HG03439 (cell line): Measurements from ENCODE around the gene PRCP.

Experiments
- ATAC-seq: cut with Tn5 transposase; IDR thresholded peaks from one replicate; pipeline ENCODE4 v1.9.1; 2021; ENCODE audit warnings: mild to moderate bottlenecking, moderate library complexity; ENCODE audit not compliant: unreplicated experiment

The PRCP gene

DNA sequence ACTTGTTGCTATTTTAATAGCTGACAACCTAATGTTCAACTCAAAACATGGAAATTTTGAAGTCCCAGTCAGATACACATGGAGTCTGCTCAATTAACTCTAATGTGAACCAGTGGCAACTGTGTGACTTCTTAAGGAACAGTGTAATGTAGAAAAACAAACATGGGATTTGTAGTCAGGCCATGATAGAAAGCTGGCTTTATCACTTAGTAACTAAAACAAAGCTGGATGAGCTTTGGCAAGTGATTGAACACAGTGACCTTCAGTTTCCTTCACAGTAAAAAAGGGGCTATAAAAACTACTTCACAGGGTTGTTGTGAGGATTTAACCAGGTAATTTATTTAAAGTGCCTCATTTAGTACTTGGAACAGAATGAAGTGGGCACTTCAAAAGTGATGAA is 62.6 kb downstream of the PRCP start:
- ATAC-seq, result no peak

DNA sequence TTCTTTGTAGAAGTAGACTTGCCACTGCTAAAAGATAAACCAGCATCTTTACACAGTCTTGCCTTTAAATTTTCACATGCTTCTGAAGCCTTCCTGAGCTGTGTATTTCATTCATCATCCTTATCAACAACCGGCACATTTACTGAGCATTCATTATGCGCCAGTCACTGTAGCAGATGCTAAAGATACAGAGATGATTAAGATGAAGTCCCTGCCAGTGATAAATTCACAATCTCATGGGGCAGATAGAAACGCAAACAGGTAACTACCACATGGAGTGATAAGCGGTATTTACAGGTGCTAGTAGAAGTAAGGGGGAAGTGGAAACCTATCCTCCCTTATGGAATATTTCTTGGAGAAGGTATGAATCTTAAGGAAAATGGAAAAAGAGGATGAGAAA is 67.2 kb downstream of the PRCP start:
- no peak for ATAC-seq

DNA sequence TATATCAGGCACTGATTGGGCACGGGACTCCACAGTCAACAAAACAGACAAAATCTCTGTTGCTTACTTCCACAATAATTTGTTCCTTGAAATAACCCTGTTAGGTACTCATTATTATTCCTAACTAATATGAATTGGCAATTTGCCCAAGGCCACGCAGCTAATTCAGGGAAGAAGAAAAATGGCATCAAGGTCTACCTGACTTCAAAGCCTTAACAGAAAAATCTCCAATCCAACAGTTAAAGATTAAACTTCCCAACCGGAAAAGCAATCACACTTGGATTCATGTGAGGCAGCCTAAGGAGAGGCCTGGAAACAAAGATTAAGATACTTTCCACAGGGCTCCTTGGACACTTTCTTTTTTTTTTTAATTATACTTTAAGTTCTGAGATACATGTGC is 68.9 kb downstream of the PRCP start:
- no peak for ATAC-seq

- no peak for ATAC-seq
These were observed 69.5 kb downstream of the PRCP start for GRCh38 chr11:82830746-82831145.

- no peak for ATAC-seq
These were observed 71.1 kb downstream of the PRCP start for GRCh38 chr11:82829101-82829500.

DNA sequence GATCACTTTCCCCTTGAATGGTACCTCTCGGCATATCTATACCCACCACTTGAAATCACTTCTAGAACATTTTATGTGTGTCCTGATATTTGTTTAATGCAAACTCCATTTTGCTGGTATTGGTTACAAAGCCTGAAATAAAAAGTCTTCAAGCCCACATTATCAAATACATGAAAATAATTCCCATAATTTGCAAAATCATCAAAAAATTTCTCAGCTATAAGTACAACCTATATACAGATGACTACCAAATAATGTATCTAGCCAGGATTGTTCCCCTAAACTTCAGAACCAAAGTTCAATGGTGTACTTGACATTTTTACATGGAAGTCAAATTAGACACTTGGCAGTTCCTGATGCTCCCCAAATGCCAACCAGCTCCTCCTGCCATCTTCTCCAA is 71.8 kb downstream of the PRCP start:
- ATAC-seq, result no peak

DNA sequence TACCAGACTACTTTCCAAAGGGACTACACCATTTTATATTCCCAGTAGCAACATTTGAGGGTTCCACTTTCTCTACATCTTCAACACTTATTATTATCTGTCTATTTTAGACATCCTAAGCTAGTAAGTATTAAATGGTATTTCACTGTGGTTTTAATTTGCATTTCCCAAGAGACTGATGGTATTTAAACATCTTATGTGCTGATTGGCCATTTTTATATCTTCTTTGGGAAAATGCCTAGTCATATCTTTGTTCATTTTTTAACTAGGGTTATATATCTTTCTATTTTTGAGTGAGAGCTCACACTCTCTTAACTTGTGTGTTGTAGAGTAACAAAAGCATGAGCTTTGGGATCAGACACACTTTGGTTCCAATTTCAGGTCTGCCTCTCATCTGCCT is 73.7 kb downstream of the PRCP start:
- no peak for ATAC-seq

GRCh38 chr11:82823647-82824619 is 76.3 kb downstream of the PRCP start:
- ATAC-seq, result no peak

- no peak for ATAC-seq
These were observed 81.7 kb downstream of the PRCP start for GRCh38 chr11:82818409-82819043.

DNA sequence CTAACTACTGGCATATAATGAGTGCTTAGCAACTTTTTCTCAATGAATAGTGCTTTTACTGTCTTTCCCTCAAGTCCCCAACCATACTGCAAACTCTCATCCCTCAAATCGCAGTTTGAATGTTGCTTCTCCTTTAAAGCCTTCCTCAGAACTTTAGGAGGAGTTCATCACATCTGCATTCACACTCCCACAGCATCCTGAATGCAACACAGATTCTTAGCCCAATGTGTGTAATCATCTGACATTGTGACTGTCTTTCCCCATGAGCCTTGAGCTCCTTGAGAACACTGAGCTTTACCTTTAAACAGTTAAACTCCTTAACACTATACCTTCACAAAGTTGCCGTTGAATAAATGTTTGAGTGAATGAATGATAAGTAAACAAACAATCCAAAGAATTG is 84.8 kb downstream of the PRCP start:
- no peak for ATAC-seq

GRCh38 chr11:82814379-82814778 is 85.9 kb downstream of the PRCP start:
- no peak for ATAC-seq

DNA sequence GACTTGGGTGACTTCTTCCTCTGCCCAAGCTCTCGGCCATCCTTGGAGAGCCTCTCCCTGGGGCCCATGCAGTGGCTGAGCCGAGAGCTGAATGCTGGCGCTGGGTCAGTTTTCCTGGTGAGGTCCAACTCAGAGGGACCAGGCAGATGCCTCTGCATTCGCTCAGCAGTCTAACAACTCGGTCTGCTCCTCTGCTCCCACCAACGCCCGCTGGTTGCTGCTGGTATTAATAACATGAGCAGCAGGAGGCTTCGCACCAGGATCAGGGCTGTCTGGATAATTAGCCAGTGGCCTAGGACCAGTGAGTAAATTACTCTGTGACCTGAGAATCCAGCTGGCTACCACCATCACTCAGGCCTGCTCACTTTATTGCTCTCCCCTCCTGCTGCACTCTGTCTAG is 88.9 kb downstream of the PRCP start:
- ATAC-seq, result no peak

- ATAC-seq, result no peak
These were observed 89.5 kb downstream of the PRCP start for GRCh38 chr11:82810738-82811137.

DNA sequence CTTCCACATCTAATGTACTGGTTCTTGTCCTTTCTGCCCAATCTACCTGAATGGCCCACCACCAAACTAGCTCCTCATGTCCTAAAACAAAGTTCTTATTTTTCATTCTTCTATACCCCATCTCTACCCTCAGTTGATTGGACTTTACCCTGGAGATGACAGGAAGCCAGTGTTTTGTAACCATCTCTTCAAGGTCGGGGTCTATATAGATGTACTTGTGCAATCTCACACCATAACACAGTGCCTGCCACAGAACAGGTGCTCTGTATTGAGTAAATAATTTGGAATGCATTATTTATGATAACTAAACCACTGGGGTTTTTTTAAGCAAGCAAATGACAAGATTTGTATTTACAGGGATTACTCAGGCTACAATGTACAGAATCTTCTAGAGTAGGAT is 89.9 kb downstream of the PRCP start:
- no peak for ATAC-seq

DNA sequence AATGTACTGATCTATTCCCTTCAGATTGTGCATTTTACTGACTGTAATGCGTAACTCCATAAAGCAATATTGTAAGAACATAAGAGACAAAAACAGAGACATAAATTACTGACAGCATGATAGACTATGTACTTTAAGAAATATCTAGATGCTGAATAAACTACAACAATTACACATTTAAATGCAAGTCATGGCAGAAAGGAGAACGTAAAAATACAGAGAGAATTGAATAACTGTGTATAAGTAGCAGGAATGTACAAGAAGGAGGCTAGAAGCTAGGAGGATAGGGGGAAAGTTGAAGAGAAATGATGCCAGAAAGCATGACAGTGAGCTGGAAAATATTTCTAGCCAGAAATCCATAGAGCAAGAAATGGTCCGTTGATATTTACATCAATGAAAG is 92.6 kb downstream of the PRCP start:
- no peak for ATAC-seq

- no peak for ATAC-seq
These were observed 97.5 kb downstream of the PRCP start for GRCh38 chr11:82802710-82803109.

- no peak for ATAC-seq
These were observed 103.0 kb downstream of the PRCP start for GRCh38 chr11:82796998-82797961.

GRCh38 chr11:82794490-82794889 is 105.7 kb downstream of the PRCP start:
- ATAC-seq, result no peak

DNA sequence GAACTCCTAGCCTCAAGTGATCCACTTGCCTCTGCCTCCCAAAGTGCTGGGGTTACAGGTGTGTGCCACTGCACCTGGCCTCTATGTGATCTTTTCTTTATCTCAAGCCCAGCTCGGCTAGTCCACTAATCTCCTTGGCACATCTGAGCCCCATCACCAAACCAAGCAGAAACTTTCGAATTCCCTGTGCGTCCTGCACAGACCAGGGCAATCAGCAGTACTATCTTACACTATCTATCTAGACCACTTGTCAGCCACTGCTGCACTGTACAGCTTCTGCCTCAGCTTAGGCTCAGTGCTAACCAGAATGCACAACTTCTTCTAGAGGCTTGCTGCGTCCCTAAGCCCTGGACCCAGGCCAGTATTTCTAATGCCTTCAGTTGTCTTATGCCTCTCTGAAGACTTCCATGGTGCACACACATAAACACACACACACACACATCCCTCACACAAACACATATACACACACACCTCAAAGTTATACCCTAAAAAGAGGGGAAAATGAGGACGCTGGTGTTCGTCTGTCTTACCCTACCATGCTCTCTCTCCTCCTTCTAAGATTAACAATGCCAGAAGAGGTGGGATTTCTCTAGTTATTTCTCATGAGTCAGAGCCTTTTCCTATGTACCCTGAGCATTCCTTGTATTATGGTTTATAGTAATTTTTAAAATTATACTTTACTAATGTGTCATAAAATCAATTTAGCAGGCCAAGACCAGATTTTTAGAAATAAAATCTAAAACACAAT is 107.2 kb downstream of the PRCP start:
- ATAC-seq, result no peak

- ATAC-seq, result no peak
These were observed 107.9 kb downstream of the PRCP start for GRCh38 chr11:82792319-82792718.
